Thyroid gland (tissue), 4 donors: ENCODE results near the gene PCDH11X.
"Not testable (repeated sequence)": the region's sequence is repeated elsewhere in the genome, so short reads cannot be mapped to it uniquely, and the experiment has no call there.

Experiments
- CTCF ChIP-seq, 6 experiments: fragments of 200-600 bp in 3 of 6; fragments of 450-650 bp in 3 of 6; sonication (generic) in 3 of 6; IDR thresholded peaks; one replicate each; pipeline ENCODE4 v1.5.1; 2016 to 2019; ENCODE audit warnings: antibody characterized with exemption in 6 of 6, mild to moderate bottlenecking in 2 of 6, inconsistent platforms in 1 of 6, moderate library complexity in 1 of 6
- POLR2A ChIP-seq, 2 donors: fragments of 450-650 bp; IDR thresholded peaks; one replicate each; pipeline ENCODE4 v1.6.1; 2017; ENCODE audit warnings: antibody characterized with exemption in 2 of 2, mild to moderate bottlenecking in 2 of 2, moderate library complexity in 1 of 2

DNA sequence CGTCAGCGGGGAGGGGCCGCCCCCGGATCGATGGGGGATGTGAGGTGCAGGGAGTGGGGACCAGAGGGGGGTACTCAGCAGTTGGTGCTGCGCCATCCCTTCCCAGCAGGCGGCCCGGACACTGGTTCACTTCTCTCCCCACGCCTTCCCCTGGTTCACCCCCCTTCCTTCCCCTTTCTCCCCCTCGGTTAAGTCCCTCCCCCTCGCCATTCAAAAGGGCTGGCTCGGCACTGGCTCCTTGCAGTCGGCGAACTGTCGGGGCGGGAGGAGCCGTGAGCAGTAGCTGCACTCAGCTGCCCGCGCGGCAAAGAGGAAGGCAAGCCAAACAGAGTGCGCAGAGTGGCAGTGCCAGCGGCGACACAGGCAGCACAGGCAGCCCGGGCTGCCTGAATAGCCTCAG is at the start of gene PCDH11X:
- TF ChIP-seq CTCF, POLR2A (IDR thresholded peaks at IDR 0.05): not testable (repeated sequence)
